SK-N-SH (cell line): Measurements from ENCODE around the gene TRPV5. TPM values are rescaled to one million over a fixed set of nuclear protein-coding genes. Genes with fewer than 3 reads are reported as not detected.

Experiments
- CTCF ChIA-PET: fragments of 300-600, 350-600 bp; formaldehyde crosslinking; extraction: SDS; loops from one replicate; lab custom pipeline; 2021; lab: Yijun Ruan, JAX
- POLR2A ChIA-PET: fragments of 350-600 bp; sonication (Branson Sonifier 250); formaldehyde crosslinking; extraction: SDS; loops from one replicate; lab custom pipeline; 2020; ENCODE audit warnings: antibody characterized with exemption, inconsistent platforms; lab: Yijun Ruan, JAX
- DNase-seq: peaks from one replicate; pipeline ENCODE4 v3.0.0; 2012
- H2AFZ ChIP-seq: fragments of 200-600 bp; sonication (generic); 2 replicates; pipeline ENCODE4 v1.8.1; 2016; ENCODE audit warnings: antibody characterized with exemption, mild to moderate bottlenecking, low read depth
- H3F3A ChIP-seq: fragments of 200-600 bp; sonication (generic); replicated peaks from 2 replicates; pipeline ENCODE3; 2016; ENCODE audit warnings: antibody characterized with exemption, mild to moderate bottlenecking; ENCODE audit not compliant: insufficient read depth
- H3K27ac ChIP-seq, 2 experiments: fragments of 200-500 bp in 1 of 2; fragments of 200-600 bp in 1 of 2; sonication (Bioruptor generic) in 1 of 2; sonication (generic), shearing (Covaris generic) in 1 of 2; 2 replicates each; pipeline versions ENCODE4 v1.5.1 to v1.6.1; 2014 to 2016; ENCODE audit warnings: low read depth in 2 of 2, inconsistent platforms in 1 of 2, low read length in 1 of 2, mild to moderate bottlenecking in 1 of 2, mixed read lengths in 1 of 2
- H3K27me3 ChIP-seq: fragments of 200-600 bp; sonication (generic), shearing (Covaris generic); 2 replicates; pipeline ENCODE4 v1.6.1; 2016; ENCODE audit warnings: mixed run types; ENCODE audit not compliant: insufficient read depth
- H3K36me3 ChIP-seq, 2 experiments: fragments of 200-500 bp in 1 of 2; fragments of 200-600 bp in 1 of 2; sonication (Bioruptor generic) in 1 of 2; sonication (generic) in 1 of 2; replicated peaks in 1 of 2; 2 replicates each; pipeline versions ENCODE3 to v1.5.1; 2014 to 2016; ENCODE audit warnings: low read length in 1 of 2, mild to moderate bottlenecking in 1 of 2; ENCODE audit not compliant: insufficient read depth in 2 of 2, control insufficient read depth in 1 of 2
- H3K4me1 ChIP-seq, 2 experiments: fragments of 200-500 bp in 1 of 2; fragments of 200-600 bp in 1 of 2; sonication (Bioruptor generic) in 1 of 2; sonication (generic), shearing (Covaris generic) in 1 of 2; 2 replicates each; pipeline versions ENCODE4 v1.5.1 to v1.6.1; 2014 to 2016; ENCODE audit warnings: low read depth in 1 of 2, low read length in 1 of 2, mixed run types in 1 of 2; ENCODE audit not compliant: insufficient read depth in 2 of 2, control insufficient read depth in 1 of 2
- H3K4me2 ChIP-seq: fragments of 200-600 bp; sonication (generic), shearing (Covaris generic); 2 replicates; pipeline ENCODE4 v1.6.1; 2017; ENCODE audit warnings: mixed run types
- H3K4me3 ChIP-seq, 2 experiments: fragments of 200-500 bp in 1 of 2; fragments of 200-600 bp in 1 of 2; sonication (Bioruptor generic) in 1 of 2; sonication (generic), shearing (Covaris generic) in 1 of 2; 2 replicates each; pipeline versions ENCODE4 v1.5.1 to v1.8.1; 2014 to 2016; ENCODE audit warnings: low read depth in 2 of 2, inconsistent platforms in 1 of 2, low read length in 1 of 2, mild to moderate bottlenecking in 1 of 2, mixed read lengths in 1 of 2, moderate library complexity in 1 of 2
- H3K79me2 ChIP-seq: fragments of 200-600 bp; sonication (generic); 2 replicates; pipeline ENCODE4 v1.8.1; 2017; ENCODE audit warnings: mild to moderate bottlenecking; ENCODE audit not compliant: insufficient read depth
- H3K9ac ChIP-seq: fragments of 200-600 bp; sonication (generic); 2 replicates; pipeline ENCODE4 v1.6.1; 2017; ENCODE audit warnings: mixed run types
- H3K9me2 ChIP-seq: fragments of 200-600 bp; sonication (generic); 2 replicates; pipeline ENCODE4 v1.6.1; 2017; ENCODE audit warnings: mixed run types
- H3K9me3 ChIP-seq: fragments of 200-600 bp; sonication (generic); 2 replicates; pipeline ENCODE4 v1.6.1; 2017; ENCODE audit warnings: mixed run types, mild to moderate bottlenecking, moderate library complexity
- H4K20me1 ChIP-seq: fragments of 200-600 bp; sonication (generic); 2 replicates; pipeline ENCODE4 v1.6.1; 2017; ENCODE audit warnings: mild to moderate bottlenecking, mixed run types; ENCODE audit not compliant: insufficient read depth
- CTCF ChIP-seq: fragments of 200-600 bp; sonication (generic); IDR thresholded peaks from 2 replicates; pipeline ENCODE4 v1.6.1; 2017; ENCODE audit warnings: antibody characterized with exemption, mild to moderate bottlenecking, moderate library complexity
- ELF1 ChIP-seq: IDR thresholded peaks from 2 replicates; pipeline ENCODE4 v1.4.0; 2012
- FOSL2 ChIP-seq: IDR thresholded peaks from 2 replicates; pipeline ENCODE4 v1.4.0; 2012; ENCODE audit warnings: low read depth, mild to moderate bottlenecking, moderate library complexity, borderline replicate concordance
- GABPA ChIP-seq: IDR thresholded peaks from 2 replicates; pipeline ENCODE4 v1.4.0; 2012; ENCODE audit warnings: low read depth, mild to moderate bottlenecking
- IRF3 ChIP-seq: fragments of 150-350 bp; IDR thresholded peaks from 2 replicates; pipeline ENCODE4 v1.6.1; 2016; ENCODE audit warnings: mild to moderate bottlenecking, low read depth, low read length
- JUND ChIP-seq: IDR thresholded peaks from 2 replicates; pipeline ENCODE4 v1.4.0; 2012
- MXI1 ChIP-seq: IDR thresholded peaks from 2 replicates; pipeline ENCODE4 v1.6.1; 2012; ENCODE audit warnings: mild to moderate bottlenecking, low read depth, low read length, improper control_type of control experiment
- NRF1 ChIP-seq: IDR thresholded peaks from 2 replicates; pipeline ENCODE4 v1.6.1; 2012; ENCODE audit warnings: low read depth, mild to moderate bottlenecking, low read length
- RAD21 ChIP-seq: IDR thresholded peaks from 2 replicates; pipeline ENCODE4 v1.6.1; 2012; ENCODE audit warnings: mild to moderate bottlenecking, low read length
- RCOR1 ChIP-seq: fragments of 150-350 bp; IDR thresholded peaks from 2 replicates; pipeline ENCODE4 v1.6.1; 2017; ENCODE audit warnings: antibody characterized with exemption, low read length
- SMC3 ChIP-seq: IDR thresholded peaks from 2 replicates; pipeline ENCODE4 v1.6.1; 2012; ENCODE audit warnings: low read depth, low read length, improper control_type of control experiment
- TCF12 ChIP-seq: IDR thresholded peaks from 2 replicates; pipeline ENCODE4 v1.4.0; 2012
- TEAD4 ChIP-seq: IDR thresholded peaks from 2 replicates; pipeline ENCODE4 v1.4.0; 2012; ENCODE audit warnings: mild to moderate bottlenecking, borderline replicate concordance; ENCODE audit not compliant: insufficient read depth
- ZBTB33 ChIP-seq: IDR thresholded peaks from 2 replicates; pipeline ENCODE4 v1.4.0; 2012; ENCODE audit warnings: low read depth, borderline replicate concordance
- WGBS: methylation state at CpG from one replicate; pipeline ENCODE4 v1.1.6; 2017; ENCODE audit warnings: low lambda C conversion rate; 5-methylcytosine and 5-hydroxymethylcytosine counted together
- polyA plus RNA-seq, 3 experiments: library from polyadenylated mRNA; depleted of rRNA; stranded (reverse); fragments of >200 nt; gene quantifications; 2 replicates each; pipeline ENCODE4 v1.2.3, GENCODE V29; 2012

Gene TRPV5
- polyA plus RNA-seq, 1 of the 3 experiments (the other 2 are of a cell fraction) = not detected

GRCh38 chr7:142932386-142933091 is 1.0 kb downstream of the TRPV5 start:
- no peaks in the 10 kb centered on the region for H3K9me3 ChIP-seq
- H3K4me1 ChIP-seq = no peaks in the 10 kb centered on the region
- no peak overlapping the region for H3K27ac ChIP-seq
- TF ChIP-seq CTCF (no peak), TCF12 (no peak), MXI1 (no peak), RCOR1 (no peak), JUND (no peak), ELF1 (no peak), TEAD4 (no peak), NRF1 (no peak), ZBTB33 (no peak), SMC3 (no peak)
- no peak overlapping the region for H3K4me2 ChIP-seq
- no peak overlapping the region for H3K9ac ChIP-seq
- POLR2A ChIA-PET = no interaction called here
- peaks cover 43% of the 10 kb centered on the region; the same call in 1 of the 2 replicates for H3K27me3 ChIP-seq
- H3K4me3 ChIP-seq = no peak overlapping the region
- no peak for DNase-seq
- no peaks in the 10 kb centered on the region for H3K9me2 ChIP-seq
- no peaks in the 10 kb centered on the region for H4K20me1 ChIP-seq
- CTCF ChIA-PET = interaction anchor here (1.2 to 3.5 kb wide), 2 partner anchors 71 to 79 kb away, joined by 3 to 10 read pairs; no protein-coding TSS in a partner anchor
- no peaks in the 10 kb centered on the region for H3K36me3 ChIP-seq
- H2AFZ ChIP-seq = no peak overlapping the region
- 17% methylated on average over 5 of the region's 5 CpGs for WGBS
- H3K79me2 ChIP-seq = no peaks in the 10 kb centered on the region
- H3F3A ChIP-seq = no peaks in the 10 kb centered on the region

GRCh38 chr7:142930126-142930730 is 3.3 kb downstream of the TRPV5 start:
- WGBS = 8% methylated on average over 11 of the region's 11 CpGs
- H3K9me3 ChIP-seq = no peaks in the 10 kb centered on the region
- no peaks in the 10 kb centered on the region for H3K79me2 ChIP-seq
- H3K4me3 ChIP-seq = no peak overlapping the region
- H3K27me3 ChIP-seq = peaks cover 32% of the 10 kb centered on the region; the same call in 1 of the 2 replicates
- TF ChIP-seq ZBTB33 (no peak), RAD21 (no peak), GABPA (no peak), IRF3 (no peak), FOSL2 (no peak), RCOR1 (no peak)
- H3K36me3 ChIP-seq = no peaks in the 10 kb centered on the region
- no peak overlapping the region for H3K9ac ChIP-seq
- DNase-seq = no peak
- no peaks in the 10 kb centered on the region for H3F3A ChIP-seq
- H3K27ac ChIP-seq = no peak overlapping the region
- no peaks in the 10 kb centered on the region for H4K20me1 ChIP-seq
- H3K9me2 ChIP-seq = no peaks in the 10 kb centered on the region
- POLR2A ChIA-PET = no interaction called here
- no peak overlapping the region for H2AFZ ChIP-seq
- no peaks in the 10 kb centered on the region for H3K4me1 ChIP-seq
- CTCF ChIA-PET = no interaction called here
- H3K4me2 ChIP-seq = no peak overlapping the region
